Measurements from ENCODE around the gene SMARCD2. TPM values are rescaled to one million over a fixed set of nuclear protein-coding genes. Genes with fewer than 3 reads are reported as not detected.
"Not testable (repeated sequence)": the region's sequence is repeated elsewhere in the genome, so short reads cannot be mapped to it uniquely, and the experiment has no call there.

Gene SMARCD2
- total and polyA plus RNA-seq, 2 of the 13 experiments (the other 11 are each of a cell fraction or from before 2014, with no cell fraction given), result 122 to 150 TPM

DNA sequence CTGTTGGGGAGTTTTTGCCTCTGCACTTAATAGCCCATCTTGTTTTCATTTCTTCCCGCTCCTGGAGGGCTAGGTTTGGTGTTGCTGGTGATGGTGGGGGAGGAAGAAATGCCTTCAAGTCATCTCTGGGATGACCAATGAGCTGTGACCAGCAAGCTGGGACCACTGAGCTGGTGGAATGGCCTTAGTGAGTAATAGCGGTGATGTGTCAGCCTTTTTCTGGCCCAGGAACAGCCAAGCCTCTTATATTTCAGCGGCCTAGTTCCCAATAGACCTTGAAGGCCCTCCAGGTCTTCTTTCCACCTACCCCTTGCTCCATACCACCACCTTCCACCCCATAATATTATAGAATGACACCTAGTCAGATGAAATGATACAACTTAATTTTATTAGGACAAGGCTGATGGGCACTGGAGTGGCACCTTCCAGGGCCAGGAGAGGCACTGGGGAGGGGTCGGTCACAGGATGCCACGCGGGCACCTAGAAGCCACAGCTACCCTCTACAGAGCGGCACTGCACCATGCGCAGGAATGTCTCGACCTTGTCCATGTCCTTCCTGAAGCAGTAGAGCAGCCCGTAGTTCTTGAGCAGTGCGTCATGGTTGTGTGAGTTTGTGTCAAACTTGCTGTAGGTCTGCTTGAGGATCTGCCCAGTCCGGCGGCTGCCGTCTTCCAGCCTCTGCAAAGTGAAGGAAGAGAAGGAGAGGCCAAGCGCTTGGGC, 29.3 kb upstream of the SMARCD2 start:
- H2AFZ ChIP-seq (ENCODE audit: low read length); H3K27ac ChIP-seq (ENCODE audit: extremely low read length, insufficient read depth, low read length); in situ Hi-C loops (cut with HindIII; ENCODE audit: extremely low pct_ligation_motif_present, low pct_unique_long_range_greater_than_20kb); ATAC-seq; H3K9me3 ChIP-seq (ENCODE audit: low read length); H3K9ac ChIP-seq (ENCODE audit: insufficient read depth, low read depth, low read length); intact Hi-C loops (cut with micrococcal nuclease; ENCODE audit: unreplicated experiment); BruUV-seq (replicated peaks); H3K79me2 ChIP-seq (ENCODE audit: insufficient read depth, low read length); POLR2A ChIA-PET; DNase-seq (ENCODE audit: low spot score); H3K36me3 ChIP-seq (replicated peaks in 1 of 2; ENCODE audit: control insufficient read depth in 1 of 2, insufficient read depth in 2 of 2, low read length in 2 of 2); H3K4me2 ChIP-seq (ENCODE audit: low read depth, low read length); H3K4me3 ChIP-seq (replicated peaks in 1 of 3; ENCODE audit: insufficient read depth in 1 of 3, low read depth in 2 of 3, low read length in 3 of 3); H4K20me1 ChIP-seq (ENCODE audit: insufficient read depth, low read length); CTCF ChIA-PET (ENCODE audit: low intra/inter-chr PET ratio, low total read pairs); H3K4me1 ChIP-seq (ENCODE audit: insufficient read depth, low read length); FAIRE-seq: not testable (repeated sequence)
- peaks cover 0 to 12% of the 10 kb centered on the region in 2 experiments; a peak in 3 of 5 replicates for H3K27me3 ChIP-seq (ENCODE audit: control insufficient read depth in 1 of 2, insufficient read depth in 2 of 2, low read length in 2 of 2)
- WGBS (ENCODE audit: low lambda C conversion rate), result 48% methylated on average over 7 of the region's 15 CpGs

DNA sequence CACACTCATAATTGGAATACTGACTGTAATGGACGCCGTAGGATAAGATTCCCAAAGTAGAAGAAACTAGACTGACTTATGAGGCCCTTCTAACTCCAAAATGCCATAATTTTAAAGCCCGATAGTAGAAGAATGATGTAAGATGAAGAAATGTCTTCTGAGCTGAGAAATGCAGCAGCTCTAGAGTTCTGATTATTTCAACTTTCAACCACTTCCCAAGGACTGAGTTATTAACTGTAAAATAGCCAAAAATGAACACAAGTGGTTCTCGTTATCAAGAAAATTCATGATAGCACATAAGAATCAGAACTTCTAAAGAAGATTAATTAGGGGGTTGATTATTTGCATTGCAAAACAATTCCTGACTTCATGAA, 27.8 kb upstream of the SMARCD2 start:
- WGBS (ENCODE audit: low lambda C conversion rate), result 45% methylated on average over 4 of the region's 4 CpGs
- H3K4me1 ChIP-seq (ENCODE audit: insufficient read depth, low read length); POLR2A ChIA-PET; H3K4me2 ChIP-seq (ENCODE audit: low read depth, low read length); H3K9me3 ChIP-seq (ENCODE audit: low read length); H3K4me3 ChIP-seq (replicated peaks in 1 of 3; ENCODE audit: insufficient read depth in 1 of 3, low read depth in 2 of 3, low read length in 3 of 3); CTCF ChIA-PET (ENCODE audit: low intra/inter-chr PET ratio, low total read pairs); H3K9ac ChIP-seq (ENCODE audit: insufficient read depth, low read depth, low read length); H2AFZ ChIP-seq (ENCODE audit: low read length); H4K20me1 ChIP-seq (ENCODE audit: insufficient read depth, low read length); H3K79me2 ChIP-seq (ENCODE audit: insufficient read depth, low read length); BruUV-seq (replicated peaks); DNase-seq (ENCODE audit: low spot score); H3K36me3 ChIP-seq (replicated peaks in 1 of 2; ENCODE audit: control insufficient read depth in 1 of 2, insufficient read depth in 2 of 2, low read length in 2 of 2); in situ Hi-C loops (cut with HindIII; ENCODE audit: extremely low pct_ligation_motif_present, low pct_unique_long_range_greater_than_20kb); ATAC-seq; intact Hi-C loops (cut with micrococcal nuclease; ENCODE audit: unreplicated experiment); H3K27ac ChIP-seq (ENCODE audit: extremely low read length, insufficient read depth, low read length); FAIRE-seq: not testable (repeated sequence)
- H3K27me3 ChIP-seq (ENCODE audit: control insufficient read depth in 1 of 2, insufficient read depth in 2 of 2, low read length in 2 of 2), result peaks cover 1 to 12% of the 10 kb centered on the region in 2 experiments; a peak in 3 of 5 replicates
